H1 (cell line): Measurements from ENCODE around the gene CYP2W1.

ENCODE experiments used
- ATF3 ChIP-seq: IDR thresholded peaks from 2 replicates; pipeline ENCODE4 v1.6.1; 2011; ENCODE audit warnings: low read depth, mild to moderate bottlenecking, low read length; ENCODE audit not compliant: insufficient read depth
- BRCA1 ChIP-seq: IDR thresholded peaks from 2 replicates; pipeline ENCODE4 v1.6.1; 2012; ENCODE audit warnings: low read depth, low read length, improper control_type of control experiment
- CTCF ChIP-seq, 3 experiments: IDR thresholded peaks; 1 replicate in 2 of 3; 2 replicates in 1 of 3; pipeline versions ENCODE4 v1.5.1 to v1.6.1; 2011; ENCODE audit warnings: low read length in 3 of 3, mild to moderate bottlenecking in 3 of 3, inconsistent platforms in 2 of 3, low read depth in 1 of 3, moderate library complexity in 1 of 3; ENCODE audit not compliant: insufficient read depth in 1 of 3; ENCODE audit errors: control extremely low read depth in 1 of 3
- EP300 ChIP-seq, 2 experiments: IDR thresholded peaks; 1 replicate in 1 of 2; 2 replicates in 1 of 2; pipeline ENCODE4 v1.6.1; 2011 to 2012; ENCODE audit warnings: low read depth in 2 of 2, low read length in 2 of 2, mild to moderate bottlenecking in 2 of 2, borderline replicate concordance in 1 of 2, inconsistent platforms in 1 of 2, moderate library complexity in 1 of 2
- POLR2A ChIP-seq, 2 experiments: IDR thresholded peaks; 1 replicate in 1 of 2; 2 replicates in 1 of 2; pipeline ENCODE4 v1.6.1; 2011; ENCODE audit warnings: low read depth in 2 of 2, low read length in 2 of 2, mild to moderate bottlenecking in 2 of 2; ENCODE audit errors: control extremely low read depth in 1 of 2
- POLR2AphosphoS5 ChIP-seq: IDR thresholded peaks from 2 replicates; pipeline ENCODE4 v1.6.1; 2011; ENCODE audit warnings: low read depth, low read length

- TF ChIP-seq POLR2AphosphoS5 (no peak), BRCA1 (no peak), CTCF (IDR thresholded peaks at IDR 0.05; ENCODE audit: control extremely low read depth in 1 of 3, insufficient read depth in 1 of 3, low read depth in 1 of 3, low read length in 3 of 3) (no peak), POLR2A (IDR thresholded peaks at IDR 0.05; ENCODE audit: control extremely low read depth in 1 of 2, low read depth in 2 of 2, low read length in 2 of 2) (no peak), ATF3 (no peak), EP300 (IDR thresholded peaks at IDR 0.05; ENCODE audit: borderline replicate concordance in 1 of 2, low read depth in 2 of 2, low read length in 2 of 2) (no peak)
Observed at GRCh38 chr7:935874-936385, 47.1 kb upstream of the CYP2W1 start.
